H1 (cell line): ENCODE data around the gene DMPK. TPM values are rescaled to one million over a fixed set of nuclear protein-coding genes. Genes with fewer than 3 reads are reported as not detected.

Source experiments
- CHD7 ChIP-seq: fragments of 300-600 bp; sonication (generic); IDR thresholded peaks from 2 replicates; pipeline ENCODE4 v1.7.1; 2012; ENCODE audit warnings: low read length, moderate library complexity, mild to moderate bottlenecking, inconsistent platforms; ENCODE audit not compliant: insufficient replicate concordance
- KDM1A ChIP-seq: fragments of 200-600, 300-600 bp; sonication (generic); IDR thresholded peaks from 2 replicates; pipeline ENCODE4 v1.7.1; 2016; ENCODE audit warnings: mild to moderate bottlenecking, low read length, borderline replicate concordance
- SIN3A ChIP-seq, 2 experiments: IDR thresholded peaks in 1 of 2; conservative IDR thresholded peaks in 1 of 2; 2 replicates each; pipeline ENCODE4 v1.6.1; 2011 to 2012; ENCODE audit warnings: low read length in 2 of 2, improper control_type of control experiment in 1 of 2, low read depth in 1 of 2, mild to moderate bottlenecking in 1 of 2
- SP1 ChIP-seq: IDR thresholded peaks from 2 replicates; pipeline ENCODE4 v1.6.1; 2011; ENCODE audit warnings: low read depth, low read length
- SRF ChIP-seq: IDR thresholded peaks from 2 replicates; pipeline ENCODE4 v1.6.1; 2011; ENCODE audit warnings: mild to moderate bottlenecking, low read depth, low read length, moderate library complexity
- TCF12 ChIP-seq: IDR thresholded peaks from 2 replicates; pipeline ENCODE4 v1.6.1; 2011; ENCODE audit warnings: low read depth, mild to moderate bottlenecking, low read length
- polyA plus RNA-seq, 7 experiments: library from polyadenylated mRNA; depleted of rRNA in 3 of 7; stranded (reverse) in 5 of 7; unstranded in 2 of 7; fragments of >200 nt in 5 of 7; fragments of 200-250 nt in 2 of 7; gene quantifications; 1 replicate in 5 of 7; 2 replicates in 1 of 7; 4 replicates in 1 of 7; pipeline versions ENCODE4 v1.2.1 to v1.2.3, GENCODE V29; 2011 to 2013; ENCODE audit warnings: missing spikeins in 2 of 7, mixed read lengths in 2 of 7
- total RNA-seq: library from RNA; stranded (reverse); fragmentation: NEBNext Ultra II Directional; extraction: Animal tissue kit (Norgen Biotek cat#: 25700); gene quantifications from 2 replicates; pipeline ENCODE4 v1.2.1, GENCODE V29; 2021
- TF ChIP-seq, protein P1 (sequence below): IDR thresholded peaks from 2 replicates; pipeline ENCODE4 v1.6.1; 2012; ENCODE audit warnings: inconsistent platforms

The DMPK gene
- total and polyA plus RNA-seq, 2 of the 8 experiments (the other 6 are each of a cell fraction or from before 2014, with no cell fraction given): 13.7 to 27.4 TPM

- TF ChIP-seq CHD7 (no peak), TCF12 (no peak), SRF (no peak), SIN3A (conservative IDR thresholded peaks at IDR 0.05 in 1 of 2, IDR thresholded peaks at IDR 0.05 in 1 of 2; ENCODE audit: low read depth in 1 of 2, low read length in 2 of 2) (no peak), SP1 (no peak), KDM1A (no peak)
- TF ChIP-seq, protein P1, sequence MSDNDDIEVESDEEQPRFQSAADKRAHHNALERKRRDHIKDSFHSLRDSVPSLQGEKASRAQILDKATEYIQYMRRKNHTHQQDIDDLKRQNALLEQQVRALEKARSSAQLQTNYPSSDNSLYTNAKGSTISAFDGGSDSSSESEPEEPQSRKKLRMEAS: no peak
Measured at GRCh38 chr19:45825917-45826893, 43.9 kb upstream of the DMPK start (continued).
